GM21717 (cell line): ENCODE results near the gene ANKRD35.
A peak's percentile ranks its signal among the peaks of the same experiment; 100 is the strongest.
"Not testable (repeated sequence)": the region's sequence is repeated elsewhere in the genome, so short reads cannot be mapped to it uniquely, and the experiment has no call there.

ENCODE experiments used
- ATAC-seq: cut with Tn5 transposase; IDR thresholded peaks from one replicate; pipeline ENCODE4 v1.9.1; 2021; ENCODE audit warnings: mild to moderate bottlenecking, moderate library complexity; ENCODE audit not compliant: unreplicated experiment

The ANKRD35 gene

GRCh38 chr1:145858901-145859490, 26.7 kb downstream of the ANKRD35 start, which contains the start of gene PIAS3:
Gene PIAS3 (minus strand): TSS chr1:145859081. CDS start chr1:145858990, 91 bp downstream.
- ATAC-seq, result peak; percentile 81

- peak; percentile 13 for ATAC-seq
These were observed 27.3 kb downstream of the ANKRD35 start for GRCh38 chr1:145858238-145858900.

- no peak for ATAC-seq
These were observed 28.5 kb downstream of the ANKRD35 start for GRCh38 chr1:145857170-145857569.

GRCh38 chr1:145855426-145855948, 30.2 kb downstream of the ANKRD35 start:
- no peak for ATAC-seq

DNA sequence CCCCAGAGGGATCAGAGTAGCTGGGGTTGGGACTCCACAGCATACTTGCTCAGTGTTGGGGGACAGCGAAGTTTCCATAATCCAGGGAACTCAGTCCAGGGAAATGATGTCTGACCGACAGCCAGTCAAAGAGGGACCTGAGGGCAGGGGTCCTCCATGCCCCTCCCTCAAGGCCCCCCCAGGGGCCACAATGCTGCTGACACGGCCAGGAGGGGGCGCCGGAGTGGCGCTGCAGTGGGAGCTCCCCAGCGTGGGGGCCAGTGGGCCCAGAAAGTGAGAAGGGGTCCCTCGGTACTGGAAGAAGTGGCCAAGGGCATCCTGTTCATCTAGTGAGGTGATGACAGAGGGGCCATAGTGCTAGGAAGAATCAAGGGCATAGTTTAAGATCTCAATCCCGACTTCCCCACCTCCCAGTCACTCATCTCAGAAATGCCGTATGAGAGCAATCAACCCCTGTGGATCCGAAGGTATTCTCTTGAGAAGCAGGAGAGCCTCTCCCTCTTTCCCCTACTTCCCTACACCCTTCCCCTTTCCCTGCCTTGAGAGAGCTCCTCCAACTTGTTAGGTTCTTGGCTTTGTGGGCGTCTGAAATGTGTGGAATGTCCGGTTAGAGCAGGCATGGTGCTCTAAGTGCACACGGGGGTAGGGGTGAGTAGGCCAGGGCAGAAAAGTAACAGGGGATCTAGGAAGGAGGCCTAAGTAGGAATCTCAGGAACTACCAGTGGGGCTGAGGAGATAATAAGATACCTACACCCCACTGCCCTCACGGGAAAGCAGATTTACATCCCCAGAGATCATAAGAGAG, 36.1 kb downstream of the ANKRD35 start:
- no peak for ATAC-seq

GRCh38 chr1:145847827-145848226, 37.8 kb downstream of the ANKRD35 start:
- ATAC-seq, result no peak

DNA sequence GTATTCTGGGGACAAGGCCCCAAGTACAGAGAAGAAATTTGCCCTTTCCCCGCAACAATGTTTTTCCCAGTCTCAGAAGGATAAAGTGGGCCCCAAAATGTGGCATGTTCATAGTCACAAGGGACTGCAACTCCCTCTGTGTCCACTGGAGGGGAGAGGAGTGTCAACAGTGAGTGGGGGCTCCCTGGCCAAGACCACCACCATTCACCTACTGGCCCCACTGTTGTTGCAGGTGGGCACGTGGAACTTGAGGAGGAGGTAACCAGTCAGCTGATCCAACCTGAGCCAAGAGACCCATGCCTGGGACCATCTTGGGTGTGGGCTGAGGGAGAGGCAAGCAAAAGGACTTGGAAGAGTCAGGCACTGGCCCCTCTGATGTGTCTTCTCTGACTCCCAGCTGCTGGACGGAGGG, 39.5 kb downstream of the ANKRD35 start:
- ATAC-seq, result peak; percentile 26

DNA sequence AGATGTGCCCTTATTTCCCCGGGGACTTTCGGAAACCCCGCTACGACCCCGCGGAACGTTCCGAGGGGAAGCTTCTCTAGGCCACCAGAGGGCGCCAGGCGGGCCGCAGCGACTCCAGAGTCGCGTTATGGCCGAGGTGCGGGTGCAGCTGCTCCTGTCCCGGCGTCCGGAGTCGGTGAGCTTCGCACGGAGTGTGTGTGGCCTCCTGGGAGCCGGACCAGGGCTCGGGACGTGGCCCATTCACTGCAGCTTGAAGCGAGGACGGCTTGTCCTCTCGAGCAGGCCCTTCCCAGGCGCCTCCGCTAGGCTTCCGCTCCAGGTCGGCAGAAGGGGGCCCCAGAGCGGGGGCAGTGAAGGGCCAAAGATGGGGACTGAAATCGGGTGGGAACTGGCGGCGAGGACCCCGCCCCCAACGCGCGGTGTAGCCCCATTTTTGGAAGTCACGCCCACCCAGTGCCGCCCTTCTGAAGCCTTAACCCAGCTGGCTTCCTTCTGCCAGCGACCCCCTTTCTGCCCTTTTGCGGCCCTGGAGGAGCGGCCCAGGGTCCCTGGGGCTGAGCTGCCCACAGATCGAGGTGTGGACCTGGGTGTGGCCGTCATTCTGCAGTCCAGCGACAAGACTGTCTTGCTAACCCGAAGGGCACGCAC, 40.0 kb downstream of the ANKRD35 start, which contains the start of gene NUDT17:
Gene NUDT17 (plus strand): TSS at position 117 of the 648 bp plus-strand sequence. CDS start 11 bp downstream, at position 128.
- ATAC-seq, result peak; percentile 56

DNA sequence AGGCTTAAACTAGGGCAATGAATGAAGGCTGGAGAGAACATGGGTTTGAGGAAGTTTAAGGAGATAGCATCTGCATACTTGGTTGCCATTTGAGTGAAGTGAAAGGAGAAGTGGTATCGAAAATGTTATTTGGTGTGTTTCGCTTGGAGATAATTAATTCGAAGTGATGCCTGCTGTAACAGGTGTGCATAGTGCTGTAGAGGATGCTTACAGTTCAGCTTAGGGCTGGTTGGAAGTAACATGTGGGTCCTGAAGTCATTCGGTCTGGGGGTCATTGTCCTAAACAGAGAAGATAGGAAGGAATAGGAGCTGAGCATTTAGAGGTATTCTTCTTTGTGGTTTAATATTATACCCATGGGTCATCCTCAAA, 40.5 kb downstream of the ANKRD35 start:
- ATAC-seq, result peak; percentile 55

- ATAC-seq, result no peak
These were observed 42.6 kb downstream of the ANKRD35 start for GRCh38 chr1:145843031-145843430.

DNA sequence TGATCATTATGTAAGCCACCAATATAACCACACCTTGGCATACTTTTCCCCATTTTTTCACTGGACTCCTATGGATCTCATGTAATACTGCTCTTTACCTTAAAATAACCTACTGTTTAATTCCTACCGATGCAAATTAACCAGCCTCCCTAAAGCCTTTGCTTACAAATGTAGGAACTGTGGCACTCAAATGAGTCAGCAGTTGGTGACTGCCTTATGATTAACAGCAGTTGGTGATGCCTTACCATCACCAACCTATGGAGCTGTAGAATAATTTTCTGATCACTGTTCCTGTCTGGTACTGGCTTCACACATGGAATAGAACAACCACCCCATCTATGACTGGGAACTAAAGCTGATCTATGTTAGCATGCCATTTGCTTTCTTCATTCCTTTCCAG, 48.0 kb downstream of the ANKRD35 start:
- ATAC-seq, result no peak

DNA sequence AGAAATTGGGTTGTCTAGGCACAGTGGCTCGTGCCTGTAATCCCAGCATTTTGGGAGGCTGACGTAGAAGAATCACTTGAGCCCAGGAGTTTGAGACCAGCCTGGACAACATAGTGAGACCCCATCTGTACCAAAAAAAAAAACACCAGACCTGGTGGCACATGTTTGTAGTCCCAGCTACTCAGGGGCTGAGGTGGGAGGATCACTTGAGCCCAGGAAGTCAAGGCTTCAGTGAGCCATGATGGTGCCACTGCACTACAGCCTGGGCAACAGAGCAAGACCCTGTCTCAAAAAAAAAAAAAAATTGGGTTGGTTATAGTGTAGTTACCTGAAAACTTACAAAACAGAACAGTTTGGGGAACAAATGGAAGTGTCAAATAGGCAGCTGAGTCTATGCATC, 54.9 kb downstream of the ANKRD35 start:
- ATAC-seq, result not testable (repeated sequence)

GRCh38 chr1:145828367-145829026, 57.2 kb downstream of the ANKRD35 start:
- ATAC-seq, result no peak

GRCh38 chr1:145827966-145828365, 57.7 kb downstream of the ANKRD35 start:
- ATAC-seq, result no peak

DNA sequence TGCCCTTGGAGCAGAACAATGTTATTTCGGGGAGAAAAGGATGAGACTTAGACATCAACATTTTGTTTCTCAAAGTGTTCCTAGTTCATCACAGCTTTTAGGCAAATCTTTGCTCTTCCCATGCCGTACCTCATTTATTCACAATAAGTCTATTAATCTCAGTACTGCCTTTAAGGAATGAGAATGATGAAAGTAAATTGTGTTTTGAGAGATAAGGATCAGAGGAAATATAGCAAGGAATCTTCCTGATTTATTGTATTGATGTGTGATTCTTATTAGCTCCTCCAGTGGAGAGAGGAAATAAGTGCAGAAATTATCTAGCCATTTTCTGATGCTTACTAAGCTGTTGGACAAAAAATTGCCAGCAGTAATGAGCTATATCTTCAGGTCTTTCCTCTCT, 59.6 kb downstream of the ANKRD35 start:
- no peak for ATAC-seq

DNA sequence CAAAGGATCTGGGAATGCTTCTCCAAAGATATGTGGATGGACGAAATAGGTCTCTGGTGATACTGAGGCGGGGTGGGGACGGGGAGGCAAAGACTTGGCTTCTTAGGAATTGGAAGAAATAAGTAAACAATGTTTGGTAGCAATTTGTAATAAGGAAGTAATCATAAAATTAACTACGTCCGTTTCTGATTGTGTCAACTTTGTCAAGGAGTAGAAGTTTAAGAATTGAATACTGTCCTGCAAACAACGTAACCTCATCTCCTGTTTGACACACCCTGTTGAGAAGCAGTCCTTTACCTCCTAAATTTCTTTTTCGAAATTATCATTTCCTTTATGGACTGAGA, 61.2 kb downstream of the ANKRD35 start:
- ATAC-seq, result no peak

DNA sequence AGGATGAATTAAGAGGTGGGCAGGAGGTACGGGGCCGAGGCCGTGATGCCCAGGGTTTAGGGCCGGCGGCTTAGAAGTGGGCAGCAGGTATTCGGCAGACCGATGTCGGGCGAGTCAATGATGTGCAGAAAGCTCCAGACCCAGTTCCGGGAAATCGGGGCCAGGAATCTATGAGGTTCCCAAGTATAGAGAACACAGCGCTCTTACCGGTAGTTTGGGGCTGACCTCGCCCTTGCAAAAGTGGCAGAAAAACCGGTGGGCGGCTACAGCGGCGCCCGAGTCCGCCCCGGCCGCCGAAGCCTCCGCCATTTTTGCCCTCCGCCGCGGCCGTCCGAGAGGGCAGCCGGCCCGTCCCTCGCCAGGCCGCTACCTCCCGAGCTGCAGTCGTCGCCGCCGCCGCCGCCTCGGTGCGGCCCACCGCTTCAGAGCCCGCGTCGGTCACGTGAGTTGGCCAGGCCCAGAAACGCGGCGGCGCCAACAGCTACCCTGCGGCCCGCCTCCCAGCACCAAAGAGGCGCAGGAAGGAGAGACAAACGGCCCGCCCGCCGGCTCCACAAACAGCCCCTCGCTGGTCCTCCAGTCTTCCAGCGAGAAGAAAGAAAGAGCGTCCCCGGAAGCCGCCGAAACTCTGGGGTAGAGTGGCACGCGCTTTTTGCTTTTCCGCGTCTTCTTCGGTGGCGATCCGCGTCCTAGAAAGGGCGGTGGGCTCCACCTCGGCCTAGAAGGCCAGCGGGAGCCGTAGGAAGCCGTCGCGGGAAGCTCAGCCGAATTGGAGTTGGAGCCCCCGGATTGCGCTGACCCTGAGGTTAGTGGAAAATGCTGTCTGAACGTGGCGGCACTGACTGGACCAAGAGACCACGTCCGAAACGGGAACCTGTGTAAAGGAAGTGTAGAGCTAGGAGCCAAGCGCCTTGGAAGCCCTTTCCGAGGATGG, 61.8 kb downstream of the ANKRD35 start, which contains the start of the genes POLR3C and RNF115:
Gene POLR3C (plus strand): TSS at position 636 of the 934 bp plus-strand sequence. CDS start 1,577 bp downstream, outside the sequence.
Gene RNF115 (minus strand): TSS at position 531 of the 934 bp plus-strand sequence. CDS start 222 bp downstream, at position 309.
- peak; percentile 78 for ATAC-seq

- not testable (repeated sequence) for ATAC-seq
These were observed 62.8 kb downstream of the ANKRD35 start for GRCh38 chr1:145822779-145823331.

DNA sequence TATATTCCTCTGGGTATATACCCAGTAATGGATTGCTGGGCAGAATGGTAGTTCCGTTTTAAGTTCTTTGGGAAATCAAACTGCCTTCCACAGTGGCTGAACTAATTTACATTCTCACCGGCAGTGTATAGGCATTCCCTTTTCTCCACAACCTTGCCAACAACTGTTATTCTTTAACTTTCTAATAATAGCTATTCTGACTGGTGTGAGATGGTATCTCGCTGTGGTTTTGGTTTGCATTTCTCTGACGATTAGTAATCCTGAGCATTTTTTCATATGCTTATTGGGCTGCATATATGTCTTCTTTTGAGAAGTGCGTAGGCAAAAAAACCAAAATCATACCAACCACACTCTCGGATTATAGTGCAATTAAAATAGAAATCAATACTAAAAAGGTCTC, 67.6 kb downstream of the ANKRD35 start:
- not testable (repeated sequence) for ATAC-seq
